Endothelial cell of umbilical vein (primary cell): ENCODE data around the gene PLA2G4B. TPM values are rescaled to one million over a fixed set of nuclear protein-coding genes. Genes with fewer than 3 reads are reported as not detected.

ENCODE experiments used
- BruUV-seq: library from RNA; stranded (reverse); fragments of 400-500 nt; replicated peaks from 2 replicates; lab custom pipeline; 2021; lab: Mats Ljungman, UMichigan
- CTCF ChIA-PET: fragments of 300-600, 350-600 bp; sonication (Branson Sonifier 250); formaldehyde crosslinking; loops from one replicate; lab custom pipeline; 2021; ENCODE audit warnings: antibody characterized with exemption, inconsistent platforms; lab: Charles Lee
- POLR2A ChIA-PET: fragments of 300-600, 350-600 bp; sonication (Branson Sonifier 250); formaldehyde crosslinking; loops from one replicate; lab custom pipeline; 2021; ENCODE audit warnings: antibody characterized with exemption, inconsistent platforms; lab: Charles Lee
- DNase-seq: peaks from one replicate; pipeline ENCODE4 v3.0.0-alpha.2; 2011; ENCODE audit warnings: low read depth, low spot score
- FAIRE-seq: peaks from 2 replicates; lab custom pipeline; 2011; peaks lifted over from hg19 to GRCh38; lab: Jason Lieb, UNC
- H2AFZ ChIP-seq: 2 replicates; pipeline ENCODE4 v1.6.0; 2012; ENCODE audit warnings: low read depth, low read length, control low read depth, inconsistent platforms
- H3K27ac ChIP-seq: 2 replicates; pipeline ENCODE4 v1.5.1; 2011; ENCODE audit warnings: low read depth, mild to moderate bottlenecking, control low read depth, low read length, moderate library complexity; ENCODE audit not compliant: insufficient read depth
- H3K27me3 ChIP-seq, 2 experiments: 2 replicates each; pipeline versions ENCODE4 v1.6.0 to v1.6.1; 2011; ENCODE audit warnings: low read length in 2 of 2, mixed read lengths in 1 of 2; ENCODE audit not compliant: control insufficient read depth in 2 of 2, insufficient read depth in 2 of 2
- H3K36me3 ChIP-seq, 2 experiments: 2 replicates in 1 of 2; 3 replicates in 1 of 2; pipeline ENCODE4 v1.5.1; 2011; ENCODE audit warnings: low read length in 2 of 2, mild to moderate bottlenecking in 1 of 2, moderate library complexity in 1 of 2; ENCODE audit not compliant: control insufficient read depth in 2 of 2, insufficient read depth in 2 of 2; ENCODE audit errors: extremely low read depth in 1 of 2
- H3K4me1 ChIP-seq: 3 replicates; pipeline ENCODE4 v1.5.1; 2011; ENCODE audit warnings: mild to moderate bottlenecking, low read length; ENCODE audit not compliant: control insufficient read depth, insufficient read depth; ENCODE audit errors: extremely low read depth
- H3K4me2 ChIP-seq: 2 replicates; pipeline ENCODE4 v1.6.1; 2011; ENCODE audit warnings: low read length, control low read depth, mixed read lengths; ENCODE audit not compliant: insufficient read depth
- H3K4me3 ChIP-seq, 3 experiments: fragments of 200-600 bp in 1 of 3; sonication (generic), shearing (Covaris generic) in 1 of 3; replicated peaks in 1 of 3; 2 replicates each; pipeline ENCODE4 v1.5.1; 2011 to 2016; ENCODE audit warnings: control low read depth in 3 of 3, low read length in 3 of 3, mild to moderate bottlenecking in 2 of 3, inconsistent platforms in 1 of 3, low read depth in 1 of 3, moderate library complexity in 1 of 3; ENCODE audit not compliant: insufficient read depth in 1 of 3
- H3K79me2 ChIP-seq: 2 replicates; pipeline ENCODE4 v1.6.0; 2012; ENCODE audit warnings: low read length, inconsistent platforms; ENCODE audit not compliant: control insufficient read depth, insufficient read depth
- H3K9ac ChIP-seq: replicated peaks from 2 replicates; pipeline ENCODE3; 2011; ENCODE audit warnings: low read length, control low read depth; ENCODE audit not compliant: insufficient read depth; ENCODE audit errors: extremely low read depth
- H3K9me1 ChIP-seq: replicated peaks from 3 replicates; pipeline ENCODE4 v1.6.0; 2011; ENCODE audit warnings: mild to moderate bottlenecking, low read length; ENCODE audit not compliant: control insufficient read depth, insufficient read depth; ENCODE audit errors: extremely low read depth
- H3K9me3 ChIP-seq: replicated peaks from 2 replicates; pipeline ENCODE4 v1.5.1; 2012; ENCODE audit warnings: low read length, inconsistent platforms; ENCODE audit not compliant: control insufficient read depth, insufficient read depth
- H4K20me1 ChIP-seq: replicated peaks from 2 replicates; pipeline ENCODE3; 2011; ENCODE audit warnings: mild to moderate bottlenecking, low read length; ENCODE audit not compliant: control insufficient read depth, insufficient read depth; ENCODE audit errors: extremely low read depth
- CTCF ChIP-seq, 2 donors: IDR thresholded peaks; 1 replicate in 1 of 2; 2 replicates in 1 of 2; pipeline ENCODE4 v1.5.1; 2011; ENCODE audit warnings: low read length in 2 of 2, mild to moderate bottlenecking in 2 of 2, moderate library complexity in 2 of 2, control low read depth in 1 of 2, inconsistent platforms in 1 of 2, low read depth in 1 of 2; ENCODE audit not compliant: insufficient read depth in 1 of 2; ENCODE audit errors: extremely low read depth in 1 of 2
- EZH2 ChIP-seq: IDR thresholded peaks from 2 replicates; pipeline ENCODE4 v1.6.1; 2012; ENCODE audit warnings: borderline replicate concordance, low read depth, mild to moderate bottlenecking, moderate library complexity, low read length, inconsistent platforms; ENCODE audit not compliant: severe bottlenecking
- FOS ChIP-seq: IDR thresholded peaks from 2 replicates; pipeline ENCODE4 v1.6.1; 2011; ENCODE audit warnings: mild to moderate bottlenecking, low read length, moderate library complexity, borderline replicate concordance; ENCODE audit not compliant: insufficient read depth
- GATA2 ChIP-seq: IDR thresholded peaks from 2 replicates; pipeline ENCODE4 v1.7.0; 2011; ENCODE audit warnings: low read depth, mild to moderate bottlenecking, moderate library complexity, mixed read lengths, low read length; ENCODE audit not compliant: insufficient read length, insufficient read depth
- JUN ChIP-seq: IDR thresholded peaks from 2 replicates; pipeline ENCODE4 v1.6.1; 2011; ENCODE audit warnings: borderline replicate concordance, low read depth; ENCODE audit not compliant: insufficient read length, insufficient read depth
- MYC ChIP-seq: IDR thresholded peaks from one replicate; pipeline ENCODE4 v1.6.1; 2011; ENCODE audit warnings: mild to moderate bottlenecking, low read depth, low read length
- POLR2A ChIP-seq: IDR thresholded peaks from 2 replicates; pipeline ENCODE4 v1.6.1; 2012; ENCODE audit warnings: low read depth, mild to moderate bottlenecking, control low read depth, low read length
- POLR2AphosphoS5 ChIP-seq: IDR thresholded peaks from 2 replicates; pipeline ENCODE4 v1.6.1; 2012; ENCODE audit warnings: low read depth, mild to moderate bottlenecking, control low read depth, low read length, moderate library complexity; ENCODE audit not compliant: insufficient read depth
- dilution Hi-C: fragments of 300-500 bp; cut with MboI; formaldehyde crosslinking; loops from one replicate; pipeline ENCODE4 v1.15.0; 2019; ENCODE audit warnings: low sequenced_read_pairs; ENCODE audit not compliant: extremely low pct_ligation_motif_present
- intact Hi-C: fragments of 100-400 bp; cut with micrococcal nuclease; formaldehyde crosslinking; loops from one replicate; pipeline ENCODE4 v1.10.0; 2022
- polyA plus RNA-seq, 4 experiments: library from polyadenylated mRNA; depleted of rRNA in 3 of 4; stranded (reverse) in 3 of 4; unstranded in 1 of 4; fragments of >200 nt; gene quantifications; 2 replicates each; pipeline versions ENCODE4 v1.2.1 to v1.2.3, GENCODE V29; 2011 to 2012; ENCODE audit warnings: missing spikeins in 1 of 4
- total RNA-seq: library from RNA; stranded (reverse); gene quantifications from 2 replicates; pipeline ENCODE4 v1.2.3, GENCODE V29; 2021
- TF ChIP-seq, protein P1 (sequence below): IDR thresholded peaks from 2 replicates; pipeline ENCODE4 v1.6.1; 2011; ENCODE audit not compliant: insufficient read depth, insufficient read length

PLA2G4B gene
- total and polyA plus RNA-seq, 2 donors (not counting 3 experiments of a cell fraction or from before 2014, with no cell fraction given), result 4.0 to 7.9 TPM

DNA sequence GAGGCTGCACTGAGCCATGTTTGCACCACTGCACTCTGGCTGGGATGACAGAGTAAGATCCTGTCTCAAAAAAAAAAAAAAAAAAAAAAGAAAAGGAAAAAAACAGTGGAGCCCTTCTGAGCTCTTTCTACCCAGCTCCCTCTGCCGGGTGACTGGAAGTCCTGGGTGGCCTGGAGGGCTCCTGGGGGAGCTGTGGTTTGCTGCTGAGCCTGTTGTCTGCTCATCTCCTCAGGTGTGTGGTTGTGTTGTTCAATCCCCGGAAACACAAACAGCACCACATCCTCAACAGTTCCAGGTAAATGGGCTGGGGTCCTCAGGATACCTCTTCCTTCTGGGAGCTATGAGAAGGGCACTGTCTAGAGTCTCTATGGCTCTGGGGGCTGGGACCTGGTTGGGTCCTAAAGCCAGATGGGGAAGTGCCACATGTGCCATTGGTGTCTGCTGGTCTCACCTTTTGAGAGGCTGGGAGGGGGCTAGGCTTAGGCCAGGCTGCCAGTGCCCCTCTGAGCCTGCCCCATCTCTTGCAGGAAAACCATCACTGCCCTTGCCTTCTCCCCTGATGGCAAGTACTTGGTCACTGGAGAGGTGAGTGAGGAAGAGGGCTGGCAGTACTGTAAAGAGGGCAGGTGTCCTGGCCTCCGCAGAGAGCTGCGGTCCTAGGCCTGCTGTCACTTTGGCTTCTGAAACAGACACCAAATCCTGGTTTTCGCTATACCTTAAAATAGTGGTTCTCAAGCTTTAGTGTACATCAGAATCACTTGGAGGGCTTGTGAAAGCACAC is 27.8 kb upstream of the PLA2G4B start:
- no peak overlapping the region for H3K4me3 ChIP-seq
- dilution Hi-C loops, result no loop called here
- FAIRE-seq (no peak), DNase-seq (no peak)
- CTCF ChIA-PET, result interaction anchor here (0.8 to 15.9 kb wide), 18 partner anchors 9 to 345 kb away, joined by 3 to 754 read pairs (median 6); partner anchors contain the start of gene MAPKBP1
- H3K36me3 ChIP-seq, result peaks cover 5 to 23% of the 10 kb centered on the region in 2 experiments
- peaks cover 8% of the 10 kb centered on the region for H3K4me1 ChIP-seq
- no peak overlapping the region for H3K4me2 ChIP-seq
- no peak overlapping the region for H2AFZ ChIP-seq
- no peaks in the 10 kb centered on the region for H3K9me3 ChIP-seq
- no peaks in the 10 kb centered on the region for H3K9me1 ChIP-seq
- no TSS peak for BruUV-seq
- POLR2A ChIA-PET, result interaction anchor here (1.3 to 2.1 kb wide), 3 partner anchors 15 to 37 kb away, joined by 3 to 10 read pairs (median 9); partner anchors contain the start of gene MAPKBP1
- peaks cover 5% of the 10 kb centered on the region for H3K79me2 ChIP-seq
- intact Hi-C loops, result loop anchor here (1.0 to 2.0 kb wide), 6 partner anchors 20 to 344 kb away; partner anchors contain the start of gene MAPKBP1
- TF ChIP-seq JUN (no peak), GATA2 (no peak), EZH2 (no peak), POLR2A (no peak), CTCF (IDR thresholded peaks at IDR 0.05; ENCODE audit: extremely low read depth in 1 of 2, insufficient read depth in 1 of 2, low read depth in 1 of 2, low read length in 2 of 2) (no peak), POLR2AphosphoS5 (no peak), FOS (no peak), MYC (no peak)
- TF ChIP-seq, protein P1, sequence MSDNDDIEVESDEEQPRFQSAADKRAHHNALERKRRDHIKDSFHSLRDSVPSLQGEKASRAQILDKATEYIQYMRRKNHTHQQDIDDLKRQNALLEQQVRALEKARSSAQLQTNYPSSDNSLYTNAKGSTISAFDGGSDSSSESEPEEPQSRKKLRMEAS, result no peak
- no peaks in the 10 kb centered on the region for H3K27me3 ChIP-seq
- H4K20me1 ChIP-seq, result no peaks in the 10 kb centered on the region
- no peak overlapping the region for H3K9ac ChIP-seq
- H3K27ac ChIP-seq, result no peak overlapping the region
